Neural progenitor cell (in vitro differentiated cells): ENCODE data around the gene CDKN2AIPNL. TPM values are rescaled to one million over a fixed set of nuclear protein-coding genes. Genes with fewer than 3 reads are reported as not detected.

Experiments
- DNase-seq: peaks from one replicate; pipeline ENCODE4 v3.0.0-alpha.2; 2016; ENCODE audit warnings: low spot score
- H2AFZ ChIP-seq: fragments of 200-600 bp; sonication (generic); replicated peaks from 2 replicates; pipeline ENCODE4 v1.6.1; 2016; ENCODE audit warnings: antibody characterized with exemption
- H3F3A ChIP-seq: fragments of 200-600 bp; sonication (generic); 2 replicates; pipeline ENCODE4 v1.6.1; 2016; ENCODE audit warnings: antibody characterized with exemption, low read depth
- H3K27ac ChIP-seq: fragments of 200-600 bp; sonication (generic); 2 replicates; pipeline ENCODE4 v1.5.1; 2016; ENCODE audit warnings: mild to moderate bottlenecking
- H3K27me3 ChIP-seq: fragments of 200-600 bp; sonication (generic); 2 replicates; pipeline ENCODE4 v1.6.1; 2016; ENCODE audit warnings: mild to moderate bottlenecking, moderate library complexity
- H3K36me3 ChIP-seq: fragments of 200-600 bp; sonication (generic); 2 replicates; pipeline ENCODE4 v1.5.1; 2016
- H3K4me1 ChIP-seq: fragments of 200-600 bp; sonication (generic); 2 replicates; pipeline ENCODE4 v1.6.1; 2016; ENCODE audit warnings: mixed run types
- H3K4me2 ChIP-seq: fragments of 200-600 bp; sonication (generic); 2 replicates; pipeline ENCODE4 v1.6.1; 2016
- H3K4me3 ChIP-seq: fragments of 200-600 bp; sonication (generic); 2 replicates; pipeline ENCODE4 v1.5.1; 2016
- H3K79me2 ChIP-seq: fragments of 200-600 bp; sonication (generic); 2 replicates; pipeline ENCODE4 v1.6.1; 2016; ENCODE audit warnings: low read depth
- H3K9ac ChIP-seq: fragments of 200-600 bp; sonication (generic); 2 replicates; pipeline ENCODE4 v1.6.1; 2016
- H3K9me3 ChIP-seq: fragments of 200-600 bp; sonication (generic); 2 replicates; pipeline ENCODE4 v1.5.1; 2016; ENCODE audit warnings: low read depth
- H4K20me1 ChIP-seq: fragments of 200-600 bp; sonication (generic); 2 replicates; pipeline ENCODE4 v1.6.1; 2016; ENCODE audit warnings: low read depth
- H3K27ac Mint-ChIP-seq: 3 replicates; pipeline ENCODE4 v1.8.0; 2021; ENCODE audit warnings: mixed read lengths
- H3K27me3 Mint-ChIP-seq: 2 replicates; pipeline ENCODE4 v1.8.0; 2022; ENCODE audit warnings: low read depth, mild to moderate bottlenecking, inconsistent platforms, moderate library complexity, mixed read lengths; ENCODE audit not compliant: insufficient read depth
- H3K36me3 Mint-ChIP-seq: 3 replicates; pipeline ENCODE4 v1.8.0; 2021; ENCODE audit warnings: mixed read lengths
- H3K4me1 Mint-ChIP-seq: 3 replicates; pipeline ENCODE4 v1.8.0; 2021; ENCODE audit warnings: mixed read lengths
- H3K4me3 Mint-ChIP-seq: 3 replicates; pipeline ENCODE4 v1.8.0; 2021; ENCODE audit warnings: mild to moderate bottlenecking, moderate library complexity, mixed read lengths
- H3K9me3 Mint-ChIP-seq: 3 replicates; pipeline ENCODE4 v1.8.0; 2020; ENCODE audit warnings: mixed read lengths
- CTCF ChIP-seq: fragments of 200-600 bp; sonication (generic); IDR thresholded peaks from 2 replicates; pipeline ENCODE4 v1.5.1; 2017; ENCODE audit warnings: antibody characterized with exemption, mild to moderate bottlenecking
- EZH2 ChIP-seq: fragments of 200-600 bp; sonication (generic); IDR thresholded peaks from 2 replicates; pipeline ENCODE4 v1.6.1; 2017; ENCODE audit warnings: antibody characterized with exemption, mild to moderate bottlenecking, moderate library complexity
- EZH2phosphoT487 ChIP-seq: fragments of 200-600 bp; sonication (generic); IDR thresholded peaks from 2 replicates; pipeline ENCODE4 v1.6.1; 2017; ENCODE audit warnings: antibody characterized with exemption
- total RNA-seq: library from RNA; depleted of rRNA; stranded (reverse); fragments of >200 nt; gene quantifications from 2 replicates; pipeline ENCODE4 v1.2.3, GENCODE V29; 2015; ENCODE audit warnings: low replicate concordance

CDKN2AIPNL gene
- total RNA-seq, 1 donor from 2014 or later: 78.9 TPM

GRCh38 chr5:134444941-134445471 lies 33.3 kb upstream of the CDKN2AIPNL start:
- no peak for DNase-seq
- Histone ChIP-seq H3K4me1 (no peaks in the 10 kb centered on the region), H2AFZ (no peak overlapping the region), H3K4me2 (no peak overlapping the region), H3F3A (no peaks in the 10 kb centered on the region), H4K20me1 (no peaks in the 10 kb centered on the region), H3K79me2 (no peaks in the 10 kb centered on the region), H3K9me3 (no peaks in the 10 kb centered on the region), H3K4me3 (no peak overlapping the region), H3K9ac (no peak overlapping the region), H3K27ac (no peak overlapping the region), H3K36me3 (no peaks in the 10 kb centered on the region), H3K27me3 (no peaks in the 10 kb centered on the region)
- H3K27me3 Mint-ChIP-seq: peaks cover 10% of the 10 kb centered on the region
- H3K4me1 Mint-ChIP-seq: no peaks in the 10 kb centered on the region
- no peak overlapping the region for H3K27ac Mint-ChIP-seq
- TF ChIP-seq EZH2 (no peak), EZH2phosphoT487 (no peak), CTCF (no peak)
- no peak overlapping the region for H3K4me3 Mint-ChIP-seq
- no peaks in the 10 kb centered on the region for H3K9me3 Mint-ChIP-seq
- H3K36me3 Mint-ChIP-seq: no peaks in the 10 kb centered on the region

- Histone ChIP-seq H3K4me2 (no peak overlapping the region), H3K9me3 (no peaks in the 10 kb centered on the region), H2AFZ (no peak overlapping the region), H3K27ac (no peak overlapping the region), H3K4me3 (no peak overlapping the region), H3K4me1 (no peaks in the 10 kb centered on the region), H3K79me2 (no peaks in the 10 kb centered on the region), H3K27me3 (no peaks in the 10 kb centered on the region), H3K9ac (no peak overlapping the region), H3K36me3 (no peaks in the 10 kb centered on the region), H4K20me1 (no peaks in the 10 kb centered on the region), H3F3A (no peaks in the 10 kb centered on the region)
- DNase-seq: no peak
- Mint-ChIP-seq H3K27me3 (peaks cover 12% of the 10 kb centered on the region), H3K4me1 (peaks cover 5% of the 10 kb centered on the region), H3K4me3 (no peak overlapping the region), H3K27ac (no peak overlapping the region), H3K9me3 (no peaks in the 10 kb centered on the region), H3K36me3 (no peaks in the 10 kb centered on the region)
- TF ChIP-seq EZH2 (no peak), EZH2phosphoT487 (no peak), CTCF (no peak)
These were observed 28.6 kb upstream of the CDKN2AIPNL start for GRCh38 chr5:134440201-134440755.

GRCh38 chr5:134439210-134439654 lies 27.6 kb upstream of the CDKN2AIPNL start:
- H3F3A ChIP-seq: no peaks in the 10 kb centered on the region
- H3K4me2 ChIP-seq: no peak overlapping the region
- no peaks in the 10 kb centered on the region for H3K27me3 ChIP-seq
- peak overlapping the region; percentile 17 for H3K27ac Mint-ChIP-seq
- no peak overlapping the region for H2AFZ ChIP-seq
- TF ChIP-seq EZH2 (no peak), CTCF (no peak), EZH2phosphoT487 (no peak)
- no peaks in the 10 kb centered on the region for H4K20me1 ChIP-seq
- H3K4me3 Mint-ChIP-seq: no peak overlapping the region
- no peaks in the 10 kb centered on the region for H3K4me1 ChIP-seq
- no peaks in the 10 kb centered on the region for H3K36me3 ChIP-seq
- H3K4me3 ChIP-seq: no peak overlapping the region
- no peaks in the 10 kb centered on the region for H3K9me3 Mint-ChIP-seq
- DNase-seq: no peak
- H3K79me2 ChIP-seq: no peaks in the 10 kb centered on the region
- H3K9ac ChIP-seq: no peak overlapping the region
- H3K27me3 Mint-ChIP-seq: peaks cover 10% of the 10 kb centered on the region
- no peak overlapping the region for H3K27ac ChIP-seq
- H3K36me3 Mint-ChIP-seq: no peaks in the 10 kb centered on the region
- H3K9me3 ChIP-seq: no peaks in the 10 kb centered on the region
- H3K4me1 Mint-ChIP-seq: peaks cover 5% of the 10 kb centered on the region
